Keratinocyte (primary cell): ENCODE data around the gene SPG7. TPM values are rescaled to one million over a fixed set of nuclear protein-coding genes. Genes with fewer than 3 reads are reported as not detected.

Experiments
- DNase-seq: peaks from one replicate; pipeline ENCODE4 v3.0.0-alpha.2; 2011; ENCODE audit warnings: low read depth, missing footprints, low spot score
- FAIRE-seq: peaks from 2 replicates; lab custom pipeline; 2011; peaks lifted over from hg19 to GRCh38; lab: Jason Lieb, UNC
- H2AFZ ChIP-seq: 2 replicates; pipeline ENCODE4 v1.6.0; 2012; ENCODE audit warnings: low read length, control low read depth, inconsistent platforms; ENCODE audit not compliant: control insufficient read depth
- H3K27ac ChIP-seq: 2 replicates; pipeline ENCODE4 v1.5.1; 2011; ENCODE audit warnings: low read length; ENCODE audit not compliant: control insufficient read depth, insufficient read depth
- H3K27me3 ChIP-seq: 3 replicates; pipeline ENCODE4 v1.6.0; 2011; ENCODE audit warnings: low read length; ENCODE audit not compliant: control insufficient read depth, insufficient read depth; ENCODE audit errors: extremely low read depth
- H3K36me3 ChIP-seq, 2 experiments: 2 replicates in 1 of 2; 3 replicates in 1 of 2; pipeline ENCODE4 v1.5.1; 2011; ENCODE audit warnings: low read length in 2 of 2, mild to moderate bottlenecking in 1 of 2; ENCODE audit not compliant: control insufficient read depth in 2 of 2, insufficient read depth in 2 of 2; ENCODE audit errors: extremely low read depth in 1 of 2
- H3K4me1 ChIP-seq: 3 replicates; pipeline ENCODE4 v1.5.1; 2011; ENCODE audit warnings: low read length; ENCODE audit not compliant: control insufficient read depth, insufficient read depth; ENCODE audit errors: extremely low read depth
- H3K4me2 ChIP-seq: 3 replicates; pipeline ENCODE4 v1.6.0; 2011; ENCODE audit warnings: low read depth, low read length; ENCODE audit not compliant: control insufficient read depth, insufficient read depth; ENCODE audit errors: extremely low read depth
- H3K4me3 ChIP-seq, 3 experiments: fragments of 200-600 bp in 1 of 3; sonication (generic) in 1 of 3; 2 replicates in 2 of 3; 3 replicates in 1 of 3; pipeline ENCODE4 v1.5.1; 2011 to 2016; ENCODE audit warnings: low read length in 3 of 3, mild to moderate bottlenecking in 3 of 3, control low read depth in 2 of 3, inconsistent platforms in 1 of 3, low read depth in 1 of 3, mixed read lengths in 1 of 3, mixed run types in 1 of 3, moderate library complexity in 1 of 3; ENCODE audit not compliant: control insufficient read depth in 2 of 3, insufficient read depth in 2 of 3; ENCODE audit errors: extremely low read depth in 1 of 3
- H3K79me2 ChIP-seq: 2 replicates; pipeline ENCODE4 v1.6.0; 2012; ENCODE audit warnings: low read length; ENCODE audit not compliant: control insufficient read depth, insufficient read depth
- H3K9ac ChIP-seq: 3 replicates; pipeline ENCODE4 v1.6.0; 2011; ENCODE audit warnings: low read length; ENCODE audit not compliant: control insufficient read depth, insufficient read depth; ENCODE audit errors: extremely low read depth
- H3K9me1 ChIP-seq: 3 replicates; pipeline ENCODE4 v1.6.0; 2011; ENCODE audit warnings: low read length; ENCODE audit not compliant: control insufficient read depth, insufficient read depth; ENCODE audit errors: extremely low read depth
- H3K9me3 ChIP-seq: 2 replicates; pipeline ENCODE4 v1.5.1; 2012; ENCODE audit warnings: low read depth, low read length; ENCODE audit not compliant: control insufficient read depth
- H4K20me1 ChIP-seq: 3 replicates; pipeline ENCODE4 v1.6.0; 2011; ENCODE audit warnings: low read length; ENCODE audit not compliant: control insufficient read depth, insufficient read depth; ENCODE audit errors: extremely low read depth
- EZH2 ChIP-seq: IDR thresholded peaks from one replicate; pipeline ENCODE4 v1.6.1; 2012; ENCODE audit warnings: inconsistent platforms, mild to moderate bottlenecking, low read length, moderate library complexity
- dilution Hi-C: fragments of 300-500 bp; cut with MboI; formaldehyde crosslinking; loops from one replicate; pipeline ENCODE4 v1.7.0; 2020; ENCODE audit warnings: low sequenced_read_pairs; ENCODE audit not compliant: extremely low pct_ligation_motif_present
- polyA plus RNA-seq, 5 experiments: library from polyadenylated mRNA; depleted of rRNA in 3 of 5; stranded (reverse) in 3 of 5; stranded (forward) in 1 of 5; unstranded in 1 of 5; fragments of >200 nt; gene quantifications; 1 replicate in 1 of 5; 2 replicates in 3 of 5; 3 replicates in 1 of 5; pipeline versions ENCODE4 v1.2.1 to v1.2.3, GENCODE V29; 2011 to 2012; ENCODE audit warnings: missing spikeins in 2 of 5, low read depth in 1 of 5, low replicate concordance in 1 of 5
- TF ChIP-seq, protein P1 (sequence below), 3 experiments: IDR thresholded peaks in 1 of 3; conservative IDR thresholded peaks in 1 of 3; optimal IDR thresholded peaks in 1 of 3; 2 replicates in 2 of 3; 3 replicates in 1 of 3; pipeline versions ENCODE3 to v1.5.1; 2011; ENCODE audit warnings: low read length in 3 of 3, mild to moderate bottlenecking in 3 of 3, moderate library complexity in 2 of 3, control low read depth in 1 of 3, inconsistent platforms in 1 of 3; ENCODE audit not compliant: insufficient read depth in 2 of 3; ENCODE audit errors: extremely low read depth in 1 of 3

Gene SPG7
- polyA plus RNA-seq, 1 donor (not counting 4 experiments of a cell fraction or from before 2014, with no cell fraction given): 45.2 TPM

DNA sequence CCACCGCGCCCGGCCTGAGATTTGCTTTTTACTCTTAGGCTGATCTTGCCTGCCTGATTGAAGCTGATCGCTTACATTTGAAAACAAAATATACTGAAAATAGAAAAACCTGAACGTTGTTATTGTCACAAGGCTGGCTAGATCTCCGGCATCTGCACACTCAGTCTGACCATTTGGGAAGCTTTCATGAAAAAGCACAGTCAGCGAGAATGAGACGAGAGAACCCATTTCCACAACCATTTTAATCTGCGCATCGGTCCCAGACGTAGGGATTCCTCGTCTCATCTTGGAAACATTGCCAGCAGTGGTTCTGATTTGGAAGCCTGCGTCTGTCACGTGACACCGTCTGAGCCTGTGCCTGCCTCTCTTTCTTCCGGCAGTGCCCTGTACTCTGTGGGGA is 20.9 kb downstream of the SPG7 start:
- DNase-seq (no peak), FAIRE-seq (no peak)
- no peak for TF ChIP-seq EZH2
- TF ChIP-seq, protein P1, sequence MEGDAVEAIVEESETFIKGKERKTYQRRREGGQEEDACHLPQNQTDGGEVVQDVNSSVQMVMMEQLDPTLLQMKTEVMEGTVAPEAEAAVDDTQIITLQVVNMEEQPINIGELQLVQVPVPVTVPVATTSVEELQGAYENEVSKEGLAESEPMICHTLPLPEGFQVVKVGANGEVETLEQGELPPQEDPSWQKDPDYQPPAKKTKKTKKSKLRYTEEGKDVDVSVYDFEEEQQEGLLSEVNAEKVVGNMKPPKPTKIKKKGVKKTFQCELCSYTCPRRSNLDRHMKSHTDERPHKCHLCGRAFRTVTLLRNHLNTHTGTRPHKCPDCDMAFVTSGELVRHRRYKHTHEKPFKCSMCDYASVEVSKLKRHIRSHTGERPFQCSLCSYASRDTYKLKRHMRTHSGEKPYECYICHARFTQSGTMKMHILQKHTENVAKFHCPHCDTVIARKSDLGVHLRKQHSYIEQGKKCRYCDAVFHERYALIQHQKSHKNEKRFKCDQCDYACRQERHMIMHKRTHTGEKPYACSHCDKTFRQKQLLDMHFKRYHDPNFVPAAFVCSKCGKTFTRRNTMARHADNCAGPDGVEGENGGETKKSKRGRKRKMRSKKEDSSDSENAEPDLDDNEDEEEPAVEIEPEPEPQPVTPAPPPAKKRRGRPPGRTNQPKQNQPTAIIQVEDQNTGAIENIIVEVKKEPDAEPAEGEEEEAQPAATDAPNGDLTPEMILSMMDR (optimal IDR thresholded peaks at IDR 0.05 in 1 of 3, IDR thresholded peaks at IDR 0.05 in 1 of 3, conservative IDR thresholded peaks at IDR 0.05 in 1 of 3; ENCODE audit: extremely low read depth in 1 of 3, insufficient read depth in 2 of 3, low read length in 3 of 3): no peak
- Histone ChIP-seq H3K27me3 (no peaks in the 10 kb centered on the region), H3K4me1 (no peaks in the 10 kb centered on the region), H3K27ac (no peak overlapping the region), H3K36me3 (peaks cover 46 to 60% of the 10 kb centered on the region in 2 experiments), H3K4me2 (no peak overlapping the region), H3K9me1 (no peaks in the 10 kb centered on the region), H3K79me2 (peaks cover 10% of the 10 kb centered on the region), H3K4me3 (no peak overlapping the region), H3K9ac (no peak overlapping the region), H2AFZ (no peak overlapping the region), H3K9me3 (no peaks in the 10 kb centered on the region), H4K20me1 (no peaks in the 10 kb centered on the region)
- dilution Hi-C loops: no loop called here

DNA sequence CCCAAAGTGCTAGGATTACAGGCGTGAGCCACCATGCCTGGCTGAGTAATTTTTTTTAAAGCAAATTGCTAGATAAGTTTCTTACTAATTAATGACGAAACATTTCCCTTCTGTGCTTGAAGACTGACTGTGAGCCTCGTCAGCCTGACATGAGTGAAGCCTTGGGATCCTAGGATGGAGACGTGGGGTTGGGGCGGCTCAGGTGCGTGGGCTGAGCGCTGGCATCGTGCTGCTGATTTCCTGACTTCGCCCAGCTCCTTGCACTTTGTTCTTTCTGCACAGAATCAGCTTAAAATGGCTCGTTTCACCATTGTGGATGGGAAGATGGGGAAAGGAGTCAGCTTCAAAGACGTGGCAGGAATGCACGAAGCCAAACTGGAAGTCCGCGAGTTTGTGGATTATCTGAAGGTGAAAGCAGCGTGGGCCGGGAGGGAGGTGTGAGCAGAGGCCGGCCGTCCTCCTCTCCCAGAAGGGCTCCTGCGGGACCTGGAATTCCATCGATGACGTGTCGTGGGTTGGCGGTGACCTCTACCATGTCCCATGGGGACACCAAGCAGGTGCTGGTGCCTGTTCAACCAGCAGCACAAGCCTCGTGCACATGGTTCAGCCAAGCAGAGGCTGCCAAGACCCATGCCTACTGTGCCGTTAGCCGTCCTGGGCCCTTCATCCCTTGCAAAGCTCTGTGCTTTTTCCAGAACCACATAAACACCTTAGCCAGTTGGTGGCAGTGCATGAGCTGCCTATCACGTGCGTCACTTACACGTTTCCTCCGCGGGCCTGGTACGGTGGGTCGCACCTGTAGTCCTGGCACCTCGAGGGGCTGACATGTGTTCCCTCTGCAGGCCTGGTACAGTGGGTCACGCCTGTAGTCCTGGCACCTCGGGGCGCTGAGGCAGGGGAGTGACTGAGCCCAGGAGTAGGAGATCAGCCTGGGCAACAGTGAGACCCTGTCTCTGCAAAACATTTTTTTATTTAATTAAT is 22.5 kb downstream of the SPG7 start:
- Histone ChIP-seq H3K4me2 (no peak overlapping the region), H3K36me3 (peaks cover 40 to 62% of the 10 kb centered on the region in 2 experiments), H2AFZ (no peak overlapping the region), H4K20me1 (no peaks in the 10 kb centered on the region), H3K27ac (no peak overlapping the region), H3K9ac (no peak overlapping the region), H3K79me2 (peaks cover 15% of the 10 kb centered on the region), H3K4me3 (no peak overlapping the region), H3K27me3 (no peaks in the 10 kb centered on the region), H3K9me1 (no peaks in the 10 kb centered on the region), H3K4me1 (no peaks in the 10 kb centered on the region), H3K9me3 (no peaks in the 10 kb centered on the region)
- no peak for DNase-seq
- dilution Hi-C loops: no loop called here
- no peak for FAIRE-seq
- no peak for TF ChIP-seq EZH2
- TF ChIP-seq, protein P1 (optimal IDR thresholded peaks at IDR 0.05 in 1 of 3, IDR thresholded peaks at IDR 0.05 in 1 of 3, conservative IDR thresholded peaks at IDR 0.05 in 1 of 3; ENCODE audit: extremely low read depth in 1 of 3, insufficient read depth in 2 of 3, low read length in 3 of 3): no peak
